ENCODE data around the gene HPN.
A peak's percentile ranks its signal among the peaks of the same experiment; 100 is the strongest.
"Not testable (repeated sequence)": the region's sequence is repeated elsewhere in the genome, so short reads cannot be mapped to it uniquely, and the experiment has no call there.

Gene HPN

DNA sequence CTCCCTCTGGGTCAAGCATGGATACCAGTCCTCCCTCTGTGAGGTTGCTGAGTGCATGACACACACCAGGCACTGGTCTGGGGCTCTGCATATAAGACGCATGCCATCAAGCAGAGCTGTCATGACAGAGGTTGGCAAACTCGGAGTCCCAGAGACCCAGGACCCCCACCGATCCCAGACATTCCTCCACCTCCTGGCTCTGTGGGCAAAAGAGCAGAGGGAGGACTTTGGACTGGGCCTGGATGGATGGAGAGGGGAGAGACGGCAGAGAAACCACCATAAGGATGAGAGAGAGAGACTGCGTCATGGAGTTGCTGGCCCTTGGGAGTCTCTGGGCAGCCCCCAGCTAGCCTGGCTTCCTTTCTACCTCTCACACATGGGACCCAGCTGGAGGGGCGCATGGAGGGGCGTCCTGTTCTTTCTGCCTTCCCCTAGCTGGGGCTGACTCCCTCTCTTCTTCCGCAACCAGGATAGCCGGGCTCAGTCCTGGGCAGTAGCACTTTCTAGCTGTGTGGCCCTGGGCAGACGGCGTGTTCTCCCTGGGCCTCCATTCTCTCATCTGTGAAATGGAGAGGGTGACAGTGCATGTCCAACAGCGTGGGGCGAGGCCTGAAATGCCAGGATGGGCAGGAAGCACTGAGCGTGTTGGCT lies 1.6 kb downstream of the HPN start:
- no peak for DNase-seq (ENCODE audit: low read depth in 3 of 3)

DNA sequence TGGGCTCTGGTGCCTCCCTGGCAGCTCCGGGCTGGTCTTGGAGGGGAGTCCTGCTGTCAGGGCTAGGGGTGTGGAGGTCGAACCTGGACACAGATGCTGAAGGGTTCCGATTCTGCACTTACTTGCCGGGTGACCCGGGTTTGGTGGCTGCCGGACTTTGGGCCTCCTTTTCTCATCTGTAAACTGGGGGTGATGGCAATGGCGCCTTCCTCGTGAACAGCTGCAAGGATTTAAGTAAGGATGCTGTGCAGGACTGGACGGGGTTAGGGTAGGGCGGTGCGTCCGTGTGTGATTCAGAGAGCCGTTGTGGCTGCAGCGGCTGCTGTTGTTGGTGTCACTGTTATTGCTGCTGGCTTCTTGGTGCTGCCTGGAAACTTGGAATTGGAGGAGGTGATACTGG lies 2.4 kb downstream of the HPN start:
- DNase-seq (ENCODE audit: low read depth in 3 of 3): no peak

DNA sequence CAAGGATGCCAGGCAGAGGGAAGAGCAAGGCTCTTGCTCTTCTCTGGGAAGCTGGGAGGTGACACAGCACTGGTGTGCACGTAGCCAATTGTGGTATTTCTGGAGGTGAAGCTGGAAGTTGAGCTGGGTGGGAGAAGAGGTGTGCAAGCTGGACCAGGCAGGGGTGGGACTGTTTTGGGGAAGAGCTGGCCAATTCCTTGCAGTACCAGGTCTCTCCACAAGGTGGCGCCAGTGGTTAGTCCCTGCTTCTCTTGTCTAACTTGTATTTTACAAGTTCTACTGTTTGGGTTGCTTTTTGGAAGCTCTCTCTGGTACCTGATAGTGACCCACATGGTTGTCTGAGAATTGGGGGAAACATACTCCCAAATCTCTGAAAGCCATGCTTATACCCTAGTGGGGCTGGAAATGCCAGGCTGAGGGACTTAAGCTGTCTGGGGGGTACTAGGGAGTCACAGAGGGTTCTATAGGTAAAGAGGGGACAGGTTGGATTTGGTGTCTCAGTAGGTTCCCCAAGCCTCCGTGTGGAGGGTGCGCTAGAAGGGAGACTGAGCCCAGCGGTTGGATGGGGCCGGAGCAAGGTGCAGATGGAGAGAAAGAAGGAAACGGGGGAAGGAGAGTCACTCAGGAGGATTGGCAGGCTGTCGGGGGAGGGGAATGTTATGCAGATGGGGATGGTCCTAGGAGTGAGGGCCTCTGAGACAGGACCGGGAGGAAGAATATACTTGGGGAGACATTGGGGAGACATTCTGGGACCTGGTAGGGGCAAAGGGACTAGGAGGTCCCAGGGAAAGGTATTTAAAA lies 3.0 kb downstream of the HPN start:
- peak; percentile 27 to 46 (median 44) for DNase-seq (ENCODE audit: low read depth in 3 of 3)

GRCh38 chr19:35045667-35046300 lies 4.3 kb downstream of the HPN start:
- no peak for DNase-seq (ENCODE audit: low read depth in 3 of 3)

- DNase-seq (ENCODE audit: low read depth in 3 of 3): no peak
Observed at GRCh38 chr19:35046461-35046860, 4.9 kb downstream of the HPN start.

DNA sequence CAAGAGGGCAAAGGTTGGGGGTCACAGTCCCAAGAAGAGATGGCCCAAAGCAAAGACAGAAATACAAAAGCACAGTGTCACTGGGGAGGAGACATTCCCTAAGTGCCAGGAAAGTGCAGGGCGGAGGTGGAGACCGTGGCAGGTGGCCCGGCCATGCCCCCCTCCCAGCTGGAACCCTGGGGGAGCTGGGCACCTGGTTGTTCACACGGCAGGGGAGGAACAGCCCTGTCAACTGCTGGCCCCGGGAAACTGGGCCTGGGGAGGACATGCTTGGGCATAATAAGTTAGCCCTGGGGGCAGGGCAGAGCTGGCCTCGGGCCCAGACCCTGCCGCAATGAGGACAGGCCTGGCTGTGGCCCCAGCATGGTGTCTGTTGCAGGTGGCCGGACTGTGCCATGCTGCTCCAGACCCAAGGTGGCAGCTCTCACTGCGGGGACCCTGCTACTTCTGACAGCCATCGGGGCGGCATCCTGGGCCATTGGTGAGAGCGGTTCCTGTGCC lies 7.4 kb downstream of the HPN start:
- no peak for DNase-seq (ENCODE audit: low read depth in 3 of 3)

- DNase-seq (ENCODE audit: low read depth in 3 of 3): no peak
Observed at GRCh38 chr19:35049456-35049855, 7.9 kb downstream of the HPN start.

DNA sequence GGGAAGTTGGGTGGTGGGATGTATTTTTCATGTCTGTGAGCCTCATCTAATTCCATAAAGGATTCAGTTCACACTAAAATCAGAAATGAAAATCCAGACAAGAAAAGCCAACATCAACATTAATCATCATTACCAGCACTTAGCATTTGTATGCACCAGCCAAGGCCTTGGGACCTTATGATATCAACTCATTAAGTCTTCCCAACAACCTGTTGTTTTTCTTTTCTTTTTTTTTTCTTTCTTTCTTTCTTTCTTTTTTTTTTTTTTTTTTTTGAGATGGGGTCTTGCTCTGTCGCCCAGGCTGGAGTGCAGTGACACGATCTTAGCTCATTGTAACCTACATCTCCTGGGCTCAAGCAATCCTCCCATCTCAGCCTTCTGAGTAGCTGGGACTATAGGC lies 9.1 kb downstream of the HPN start:
- not testable (repeated sequence) for DNase-seq (ENCODE audit: low read depth in 3 of 3)

GRCh38 chr19:35051268-35051667 lies 9.7 kb downstream of the HPN start:
- DNase-seq (ENCODE audit: low read depth in 3 of 3): not testable (repeated sequence)

GRCh38 chr19:35051796-35052195 lies 10.3 kb downstream of the HPN start:
- DNase-seq (ENCODE audit: low read depth in 3 of 3): no peak

DNA sequence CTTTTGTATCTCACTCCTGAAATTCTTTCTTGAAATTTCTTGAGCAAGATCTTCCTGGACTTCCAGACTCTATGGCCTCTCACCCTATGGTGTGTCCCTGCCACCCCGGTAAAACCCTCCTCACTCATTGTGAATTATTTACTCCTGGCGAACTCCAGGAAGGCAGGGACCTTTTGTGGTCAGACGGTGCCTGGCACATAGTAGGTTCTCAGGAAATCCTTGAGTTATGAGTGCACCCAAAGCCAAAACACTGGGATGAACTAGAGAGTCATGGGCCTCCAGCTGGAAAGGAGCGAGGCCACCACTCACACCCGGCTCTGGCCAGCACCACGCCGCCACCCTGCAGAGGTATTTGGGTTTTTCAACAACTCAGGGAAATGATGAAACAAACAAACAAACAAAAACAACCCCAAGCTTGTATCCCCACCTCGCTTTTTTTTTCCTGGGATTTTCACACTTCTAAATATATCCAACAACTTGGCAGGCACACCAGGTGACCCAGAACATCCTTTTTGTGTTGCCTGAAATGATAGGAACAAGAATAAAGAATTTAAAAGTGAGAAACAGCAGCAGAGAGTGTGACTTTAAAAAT lies 11.2 kb downstream of the HPN start:
- no peak for DNase-seq (ENCODE audit: low read depth in 3 of 3)

- no peak for DNase-seq (ENCODE audit: low read depth in 3 of 3)
Observed at GRCh38 chr19:35053667-35054293, 12.3 kb downstream of the HPN start.

GRCh38 chr19:35054626-35055025 lies 13.1 kb downstream of the HPN start:
- DNase-seq (ENCODE audit: low read depth in 3 of 3): no peak

DNA sequence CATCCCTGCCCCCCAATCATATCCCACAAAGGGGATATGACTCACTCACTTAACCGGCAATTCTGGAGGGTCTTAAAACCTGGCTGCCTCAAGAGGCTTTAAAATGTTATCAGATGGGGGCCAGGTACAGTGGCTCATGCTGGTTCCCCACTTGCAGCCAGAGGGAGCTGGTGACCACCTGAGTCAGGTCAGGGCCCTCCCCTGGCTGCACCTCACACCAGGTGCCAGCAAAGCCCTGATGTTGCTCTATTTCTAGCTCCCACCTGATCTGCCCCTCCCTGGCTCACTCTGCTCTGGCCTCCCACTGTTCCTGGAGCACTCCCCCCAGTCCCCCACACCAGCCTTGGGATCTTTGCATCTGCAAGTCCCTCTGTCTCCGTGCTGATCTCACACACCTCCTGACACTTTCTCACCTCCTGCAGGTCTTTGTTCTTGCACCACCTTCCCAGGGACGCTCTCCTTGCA lies 14.2 kb downstream of the HPN start:
- no peak for DNase-seq (ENCODE audit: low read depth in 3 of 3)

DNA sequence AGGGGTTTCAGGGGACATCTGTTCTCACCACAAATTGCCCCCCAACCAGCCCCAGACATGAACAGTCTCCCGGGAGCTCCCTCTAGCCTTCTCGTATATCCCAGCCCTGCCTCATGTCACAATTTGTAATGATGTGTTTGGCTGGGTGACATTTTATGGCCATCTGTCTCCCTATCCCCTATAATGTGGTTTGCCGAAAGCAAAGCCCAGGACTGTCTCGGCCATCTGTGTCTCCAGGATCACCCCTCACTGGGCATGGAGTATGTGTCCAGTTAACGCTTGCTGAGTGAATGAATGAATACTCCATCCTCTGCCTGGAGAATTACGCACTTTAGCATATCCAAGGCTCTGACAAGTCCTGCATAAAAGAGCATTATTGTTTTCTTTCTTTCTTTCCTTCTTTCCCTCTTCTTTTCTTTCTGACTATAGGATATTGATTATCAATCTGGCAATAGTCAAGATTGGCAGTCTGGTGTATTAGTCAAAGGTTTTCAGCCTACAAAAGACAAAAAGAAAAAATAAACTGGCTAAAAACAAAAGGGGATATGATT lies 15.1 kb downstream of the HPN start:
- no peak for DNase-seq (ENCODE audit: low read depth in 3 of 3)

DNA sequence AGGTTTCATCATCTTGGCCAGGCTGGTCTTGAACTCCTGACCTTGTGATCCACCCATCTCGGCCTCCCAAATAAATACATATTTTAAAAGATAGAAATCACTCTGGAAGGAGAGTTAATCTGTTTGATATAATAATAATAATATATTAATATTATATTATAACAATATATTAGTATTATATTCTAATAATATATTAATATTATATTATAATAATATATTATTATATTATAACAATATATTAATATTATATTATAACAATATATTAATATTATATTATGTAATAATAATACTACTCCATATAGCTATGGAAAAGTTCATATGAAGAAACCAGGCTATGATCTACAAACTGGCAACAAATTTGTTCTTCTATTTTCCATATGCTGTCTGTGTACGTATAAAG lies 16.8 kb downstream of the HPN start:
- DNase-seq (ENCODE audit: low read depth in 3 of 3): no peak

GRCh38 chr19:35059006-35059798 lies 17.7 kb downstream of the HPN start:
- DNase-seq (ENCODE audit: low read depth in 3 of 3): no peak

DNA sequence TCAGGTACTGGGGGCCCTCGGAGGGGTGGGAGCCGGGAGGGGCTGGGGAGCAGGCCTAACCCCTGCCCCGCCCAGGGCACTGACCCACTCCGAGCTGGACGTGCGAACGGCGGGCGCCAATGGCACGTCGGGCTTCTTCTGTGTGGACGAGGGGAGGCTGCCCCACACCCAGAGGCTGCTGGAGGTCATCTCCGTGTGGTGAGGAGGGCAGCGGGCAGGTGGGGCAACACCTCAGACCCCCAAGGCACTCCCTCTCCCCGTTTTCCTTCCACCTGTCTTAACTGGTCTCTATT lies 18.2 kb downstream of the HPN start:
- no peak for DNase-seq (ENCODE audit: low read depth in 3 of 3)

GRCh38 chr19:35060160-35060855 lies 18.8 kb downstream of the HPN start:
- no peak for DNase-seq (ENCODE audit: low read depth in 3 of 3)
